ENCODE measurements around the gene WDFY1.
A peak's percentile ranks its signal among the peaks of the same experiment; 100 is the strongest.

WDFY1 gene

DNA sequence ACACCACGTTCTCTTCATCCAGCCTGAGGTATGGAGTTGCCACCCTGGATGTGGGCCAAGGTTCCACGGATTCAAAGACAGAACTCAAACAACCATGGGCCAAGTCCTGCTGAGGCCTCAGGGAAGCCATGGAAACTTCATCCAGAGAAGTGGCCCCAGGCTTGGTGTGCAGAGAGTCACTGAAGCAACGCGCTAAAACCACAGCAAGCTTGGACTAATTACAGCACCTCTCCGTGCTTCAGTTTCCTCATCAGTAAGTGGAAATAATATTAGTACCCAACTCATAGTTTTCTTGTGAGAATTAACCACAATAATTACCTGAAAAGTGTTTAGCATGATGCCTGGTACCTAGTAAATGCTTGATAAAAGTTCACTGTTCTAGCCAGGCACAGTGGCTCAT is 88.6 kb downstream of the WDFY1 start:
- no peak for DNase-seq (ENCODE audit: low read depth in 2 of 2)

- DNase-seq (ENCODE audit: low read depth in 2 of 2) = no peak
Measured at GRCh38 chr2:223856021-223856420, 89.1 kb downstream of the WDFY1 start.

DNA sequence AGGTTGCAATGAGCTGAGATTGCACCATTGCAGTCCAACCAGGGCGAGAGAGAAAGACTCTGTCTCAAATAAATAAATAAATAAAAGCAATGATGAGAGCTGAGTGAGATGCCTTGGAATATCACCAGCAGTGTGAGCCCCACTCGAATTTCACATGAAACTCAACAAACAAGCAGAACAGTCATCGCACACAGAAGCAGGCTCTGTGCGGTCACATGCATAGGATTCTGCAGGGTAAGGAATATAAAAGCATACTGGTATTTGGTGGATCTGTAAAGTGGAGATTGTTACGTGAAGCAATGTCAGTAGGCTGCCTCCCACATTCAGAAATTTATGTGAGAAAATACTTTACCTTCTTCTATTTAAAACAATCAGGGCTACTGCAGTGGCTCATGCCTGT is 89.7 kb downstream of the WDFY1 start:
- DNase-seq (ENCODE audit: low read depth in 2 of 2) = no peak

DNA sequence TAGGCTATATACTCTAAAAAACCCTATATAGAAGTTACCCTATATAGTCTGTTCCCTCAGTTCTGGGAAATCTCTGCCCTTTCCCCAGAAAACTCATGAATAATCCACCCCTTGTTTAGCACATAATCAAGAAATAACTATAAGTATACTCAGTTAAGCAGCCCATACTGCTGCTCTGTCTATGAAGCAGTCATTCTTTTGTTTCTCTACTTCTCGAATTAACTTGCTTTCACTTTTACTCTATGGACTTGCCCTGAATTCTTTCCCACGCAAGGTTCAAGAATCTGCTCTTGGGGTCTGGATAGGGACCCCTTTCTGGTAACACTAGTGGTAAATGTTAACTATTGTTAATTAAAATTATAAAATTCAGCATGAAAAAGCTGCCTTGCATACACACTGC is 90.4 kb downstream of the WDFY1 start:
- no peak for DNase-seq (ENCODE audit: low read depth in 2 of 2)

- no peak for DNase-seq (ENCODE audit: low read depth in 2 of 2)
Measured at GRCh38 chr2:223853425-223853837, 91.7 kb downstream of the WDFY1 start.

GRCh38 chr2:223852281-223852795 is 92.8 kb downstream of the WDFY1 start:
- DNase-seq (ENCODE audit: low read depth in 2 of 2) = no peak

DNA sequence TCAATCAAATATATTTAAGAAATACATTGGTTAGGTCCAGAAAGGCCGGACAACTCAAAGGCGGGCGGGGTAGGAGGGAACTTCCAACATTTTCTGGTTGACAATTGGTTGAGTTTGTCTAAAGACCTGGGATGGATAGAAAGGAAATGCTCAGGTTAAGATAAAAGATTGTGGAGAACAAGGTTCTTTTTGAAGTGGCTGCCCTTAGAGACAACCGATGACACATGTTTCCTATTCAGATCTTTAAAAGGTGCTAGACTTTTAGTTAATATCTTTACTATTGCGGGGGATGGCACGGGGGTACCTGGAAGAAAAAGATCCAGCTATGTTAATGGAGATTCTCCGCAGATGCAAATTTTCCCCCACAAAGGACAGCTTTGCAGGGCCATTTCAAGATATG is 97.7 kb downstream of the WDFY1 start:
- DNase-seq (ENCODE audit: low read depth in 2 of 2) = no peak

- DNase-seq (ENCODE audit: low read depth in 2 of 2) = no peak
Measured at GRCh38 chr2:223846515-223846914, 98.6 kb downstream of the WDFY1 start.

GRCh38 chr2:223841436-223842190 is 103.5 kb downstream of the WDFY1 start:
- DNase-seq (ENCODE audit: low read depth in 2 of 2) = no peak

DNA sequence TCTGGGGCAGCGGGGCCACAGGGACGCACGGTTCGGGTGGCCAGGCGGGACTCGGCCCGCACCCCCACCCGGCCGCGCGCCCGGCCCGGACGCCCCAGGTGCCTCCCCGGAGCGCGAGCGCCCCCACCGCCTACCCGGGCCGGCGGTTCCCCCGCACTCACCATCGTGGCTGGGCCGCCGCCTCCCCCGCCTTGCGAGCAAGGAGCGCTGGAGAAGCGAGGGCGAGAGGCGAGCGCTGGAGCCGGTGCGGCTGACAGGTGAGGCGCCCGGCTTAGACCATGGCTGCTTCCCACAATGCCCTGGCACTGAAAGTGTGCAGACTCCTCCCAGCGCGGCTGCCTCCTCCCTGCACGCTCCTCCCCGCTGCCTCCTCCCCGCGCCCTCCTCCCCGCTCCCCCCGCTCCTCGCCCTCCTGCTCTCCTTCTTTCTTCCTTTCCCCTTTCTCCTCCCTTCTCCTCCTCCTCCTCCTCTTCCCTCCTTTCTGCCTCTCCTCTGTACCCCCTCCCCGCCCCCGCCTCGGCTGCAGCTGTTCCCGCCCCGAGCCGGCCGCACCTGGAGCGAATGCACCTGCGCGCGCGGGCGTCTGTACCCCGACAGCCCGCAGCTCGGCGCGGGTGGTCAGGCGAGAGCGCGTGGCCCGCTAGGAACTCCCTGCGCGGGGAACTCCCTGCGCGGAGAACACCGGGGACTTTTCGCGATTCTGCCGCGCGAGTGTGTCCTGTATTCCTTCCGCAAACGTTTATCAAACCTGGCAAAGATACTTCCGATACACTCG is 107.7 kb downstream of the WDFY1 start, which contains the start of gene AP1S3:
AP1S3 (minus strand) TSS at position 296 of the 775 bp plus-strand sequence; CDS start at position 164, 132 bp downstream.
- peak; percentile 62 to 67 for DNase-seq (ENCODE audit: low read depth in 2 of 2)

GRCh38 chr2:223835701-223836532 is 109.2 kb downstream of the WDFY1 start:
- no peak for DNase-seq (ENCODE audit: low read depth in 2 of 2)

DNA sequence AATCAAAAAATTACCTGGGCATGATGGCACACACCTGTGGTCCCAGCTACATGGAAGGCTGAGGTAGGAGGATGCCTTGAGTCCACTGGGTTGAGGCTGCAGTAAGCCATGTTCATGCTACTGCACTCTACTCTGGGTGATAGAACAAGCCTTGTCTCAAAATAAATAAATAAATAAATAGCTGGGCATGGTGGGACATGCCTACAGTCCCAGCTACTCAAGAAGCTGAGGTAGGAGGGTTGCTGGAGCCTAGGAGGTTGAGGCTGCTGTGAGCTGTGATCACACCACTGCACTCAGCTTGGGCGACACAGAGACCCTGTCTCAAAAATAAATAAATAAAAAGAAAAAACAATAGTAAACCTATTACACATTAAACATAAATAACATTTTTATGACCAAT is 110.7 kb downstream of the WDFY1 start:
- DNase-seq (ENCODE audit: low read depth in 2 of 2) = no peak

DNA sequence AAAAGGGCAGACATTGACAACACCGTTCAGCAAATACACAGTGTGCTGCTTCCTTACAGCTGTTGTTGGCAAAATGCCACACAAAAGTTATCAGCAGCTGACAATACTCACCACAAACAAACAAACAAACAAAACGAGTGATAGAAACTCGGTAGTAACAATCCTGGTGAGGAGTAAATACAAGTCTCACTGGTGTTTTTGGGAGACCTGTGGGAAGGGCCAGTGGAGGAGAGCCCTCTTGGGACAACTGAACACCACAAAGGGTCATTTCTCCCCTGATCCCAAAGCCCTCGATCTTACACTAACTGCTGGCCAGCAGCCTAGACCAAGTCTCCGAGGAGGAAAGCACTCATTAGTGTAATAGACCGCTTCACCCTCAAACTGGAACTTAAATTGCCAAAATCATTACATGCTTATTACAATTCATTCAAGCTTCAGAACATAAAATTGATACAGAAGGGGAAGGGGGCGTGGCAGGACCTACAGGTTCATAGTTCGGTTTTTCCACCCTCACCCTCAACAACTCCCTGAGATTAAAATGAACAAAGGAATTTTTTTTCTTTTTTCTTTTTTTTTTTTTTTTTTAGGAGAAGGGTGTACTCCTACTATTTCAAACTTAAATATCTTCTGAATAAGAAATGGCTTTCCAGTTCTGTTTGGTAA is 112.8 kb downstream of the WDFY1 start:
- DNase-seq (ENCODE audit: low read depth in 2 of 2) = no peak

DNA sequence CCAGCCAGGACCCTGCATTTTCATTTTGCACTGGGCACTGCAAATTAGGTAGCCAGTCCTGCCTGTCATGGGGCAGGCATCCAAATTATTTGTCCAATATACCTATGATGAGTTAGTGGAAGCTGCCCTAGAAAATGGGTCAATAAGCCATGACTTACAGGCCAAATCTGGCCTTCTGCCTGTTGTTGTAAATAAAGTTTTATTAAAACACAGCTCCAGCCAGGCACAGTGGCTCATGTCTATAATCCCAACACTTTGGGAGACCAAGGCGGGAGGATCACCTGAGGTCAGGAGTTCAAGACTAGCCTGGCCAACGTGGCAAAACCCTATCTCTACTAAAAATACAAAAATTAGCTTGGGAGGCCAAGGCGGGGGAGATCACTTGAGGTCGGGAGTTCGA is 116.0 kb downstream of the WDFY1 start:
- DNase-seq (ENCODE audit: low read depth in 2 of 2) = no peak

- no peak for DNase-seq (ENCODE audit: low read depth in 2 of 2)
Measured at GRCh38 chr2:223828314-223828713, 116.8 kb downstream of the WDFY1 start.

DNA sequence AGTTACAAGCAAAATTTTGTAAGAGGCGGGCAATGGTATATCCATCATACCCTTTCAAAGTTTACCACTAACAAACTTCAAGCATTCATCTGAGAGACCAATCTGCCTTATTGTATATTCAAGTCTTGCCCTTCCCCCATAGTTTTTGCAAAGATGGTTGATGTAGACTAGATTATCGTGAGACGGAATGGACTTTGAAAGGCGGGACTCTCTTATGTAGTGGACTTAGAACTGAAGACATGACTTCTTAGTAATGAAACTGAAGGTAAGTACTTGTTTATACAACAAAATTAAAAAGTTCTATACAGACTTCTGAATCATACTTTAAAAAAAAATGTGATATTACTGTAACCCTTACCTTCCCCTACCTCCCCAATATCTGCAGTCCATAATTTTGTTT is 118.1 kb downstream of the WDFY1 start:
- no peak for DNase-seq (ENCODE audit: low read depth in 2 of 2)

All from stimulated activated CD4-positive, alpha-beta T cell treated with anti-CD3 and anti-CD28 coated beads, Interleukin-4, amount 100 ng/mL, for 48 hours (primary cell).